ENCODE results near the gene ENTPD7. TPM values are rescaled to one million over a fixed set of nuclear protein-coding genes. Genes with fewer than 3 reads are reported as not detected.
"Not testable (repeated sequence)": the region's sequence is repeated elsewhere in the genome, so short reads cannot be mapped to it uniquely, and the experiment has no call there.

ENTPD7 gene
- total RNA-seq, 1 experiment from 2014 or later: 14.5 TPM

- Histone ChIP-seq H2AFZ (ENCODE audit: low read length) (no peak overlapping the region), H4K91ac (ENCODE audit: insufficient read length, low read depth, low read length) (no peak overlapping the region), H2AK5ac (ENCODE audit: insufficient read length, low read length) (no peak overlapping the region), H3K23me2 (ENCODE audit: insufficient read length, low read depth, low read length, poor library complexity, severe bottlenecking) (no peaks in the 10 kb centered on the region), H3K4me2 (ENCODE audit: insufficient read depth, insufficient read length, low read length) (no peak overlapping the region), H3K23ac (ENCODE audit: insufficient read length, low read depth, low read length) (no peak overlapping the region), H3K18ac (ENCODE audit: insufficient read length, low read depth, low read length) (no peak overlapping the region), H3K56ac (ENCODE audit: insufficient read length, low read depth, low read length) (no peak overlapping the region), H2BK15ac (ENCODE audit: low read depth, low read length) (no peak overlapping the region), H3K27ac (ENCODE audit: insufficient read length, low read depth, low read length) (no peak overlapping the region), H3K14ac (ENCODE audit: insufficient read depth, low read length) (no peak overlapping the region), H4K5ac (ENCODE audit: insufficient read length, low read depth, low read length) (no peak overlapping the region), H3K9me3 (ENCODE audit: control insufficient read depth, low read depth, low read length) (no peaks in the 10 kb centered on the region), H2BK5ac (ENCODE audit: insufficient read length, low read length) (no peak overlapping the region), H3K27me3 (ENCODE audit: insufficient read depth, low read length) (no peaks in the 10 kb centered on the region), H2BK20ac (ENCODE audit: low read depth, low read length, poor library complexity, severe bottlenecking) (no peak overlapping the region), H3T11ph (ENCODE audit: low read length) (no peak overlapping the region), H3K4ac (ENCODE audit: low read depth, low read length) (no peak overlapping the region), H2BK120ac (ENCODE audit: low read depth, low read length, poor library complexity, severe bottlenecking) (no peak overlapping the region), H3K9ac (ENCODE audit: extremely low read depth, insufficient read length, low read length) (no peak overlapping the region), H2BK12ac (ENCODE audit: insufficient read length, low read depth, low read length) (no peak overlapping the region), H3K79me2 (ENCODE audit: insufficient read depth, low read length) (no peaks in the 10 kb centered on the region), H4K20me1 (ENCODE audit: control insufficient read depth, insufficient read depth, insufficient read length) (no peaks in the 10 kb centered on the region), H4K8ac (replicated peaks; ENCODE audit: insufficient read length, low read depth, low read length) (no peak overlapping the region), H3K79me1 (ENCODE audit: insufficient read depth, low read depth, low read length, poor library complexity, severe bottlenecking) (no peaks in the 10 kb centered on the region), H3K4me1 (ENCODE audit: insufficient read depth, low read length) (no peaks in the 10 kb centered on the region)
- peak overlapping the region; percentile 37 to 74 for H3K4me3 Mint-ChIP-seq
- no peaks in the 10 kb centered on the region for H3K27me3 Mint-ChIP-seq (ENCODE audit: low read depth)
- peaks cover 8 to 14% of the 10 kb centered on the region in 2 experiments for H3K4me1 Mint-ChIP-seq
- 0 out of 7 replicates have a peak overlapping the region, but pooled peaks of 1 of the 3 experiments have one; percentile 49 for H3K27ac Mint-ChIP-seq
- H3K9me3 Mint-ChIP-seq: no peaks in the 10 kb centered on the region; a peak in 1 of 5 replicates
- peaks cover 23 to 34% (median 30%) of the 10 kb centered on the region in 3 experiments for H3K36me3 Mint-ChIP-seq (ENCODE audit: insufficient read depth in 1 of 3, low read depth in 3 of 3)
- no peak for DNase-seq
- no CpG with 5 or more reads among the region's 8 CpGs for WGBS (ENCODE audit: extremely low coverage, insufficient read length, low lambda C conversion rate)
- TF ChIP-seq CTCF (conservative IDR thresholded peaks at IDR 0.05): no peak
Observed at GRCh38 chr10:99733366-99733765, 74.1 kb downstream of the ENTPD7 start.

- not testable (repeated sequence) for H4K20me1 ChIP-seq (ENCODE audit: control insufficient read depth, insufficient read depth, insufficient read length); H3K14ac ChIP-seq (ENCODE audit: insufficient read depth, low read length); H3K9me3 ChIP-seq (ENCODE audit: control insufficient read depth, low read depth, low read length); H2BK15ac ChIP-seq (ENCODE audit: low read depth, low read length); H2BK12ac ChIP-seq (ENCODE audit: insufficient read length, low read depth, low read length); H2BK20ac ChIP-seq (ENCODE audit: low read depth, low read length, poor library complexity, severe bottlenecking); H3K9ac ChIP-seq (ENCODE audit: extremely low read depth, insufficient read length, low read length); H3K4me2 ChIP-seq (ENCODE audit: insufficient read depth, insufficient read length, low read length); H2AK5ac ChIP-seq (ENCODE audit: insufficient read length, low read length); H3K27ac ChIP-seq (ENCODE audit: insufficient read length, low read depth, low read length); H3K4ac ChIP-seq (ENCODE audit: low read depth, low read length); H3K27me3 Mint-ChIP-seq (ENCODE audit: low read depth); H3K18ac ChIP-seq (ENCODE audit: insufficient read length, low read depth, low read length); H3K23me2 ChIP-seq (ENCODE audit: insufficient read length, low read depth, low read length, poor library complexity, severe bottlenecking); H3K4me1 ChIP-seq (ENCODE audit: insufficient read depth, low read length); H2AFZ ChIP-seq (ENCODE audit: low read length); H3K79me2 ChIP-seq (ENCODE audit: insufficient read depth, low read length); H2BK5ac ChIP-seq (ENCODE audit: insufficient read length, low read length); DNase-seq; H3T11ph ChIP-seq (ENCODE audit: low read length); H3K27ac Mint-ChIP-seq; H3K23ac ChIP-seq (ENCODE audit: insufficient read length, low read depth, low read length); H4K5ac ChIP-seq (ENCODE audit: insufficient read length, low read depth, low read length); H4K8ac ChIP-seq (replicated peaks; ENCODE audit: insufficient read length, low read depth, low read length); H4K91ac ChIP-seq (ENCODE audit: insufficient read length, low read depth, low read length); H2BK120ac ChIP-seq (ENCODE audit: low read depth, low read length, poor library complexity, severe bottlenecking); H3K56ac ChIP-seq (ENCODE audit: insufficient read length, low read depth, low read length); H3K27me3 ChIP-seq (ENCODE audit: insufficient read depth, low read length); H3K9me3 Mint-ChIP-seq; H3K79me1 ChIP-seq (ENCODE audit: insufficient read depth, low read depth, low read length, poor library complexity, severe bottlenecking)
- peaks cover 8 to 14% of the 10 kb centered on the region in 2 experiments for H3K4me1 Mint-ChIP-seq
- peak overlapping the region in 1 of 2 experiments; percentile 30; a peak in 1 of 5 replicates for H3K4me3 Mint-ChIP-seq
- no CpG with 5 or more reads among the region's 10 CpGs for WGBS (ENCODE audit: extremely low coverage, insufficient read length, low lambda C conversion rate)
- peaks cover 26 to 37% (median 32%) of the 10 kb centered on the region in 3 experiments for H3K36me3 Mint-ChIP-seq (ENCODE audit: insufficient read depth in 1 of 3, low read depth in 3 of 3)
Observed at GRCh38 chr10:99734111-99734510, 74.8 kb downstream of the ENTPD7 start.
